Esophagus squamous epithelium (tissue), 4 donors: ENCODE data around the gene ELOF1.

Source experiments
- POLR2A ChIP-seq, 4 donors: fragments of 450-650 bp; IDR thresholded peaks; one replicate each; pipeline ENCODE4 v1.6.1; 2017; ENCODE audit warnings: antibody characterized with exemption in 4 of 4, mild to moderate bottlenecking in 4 of 4, moderate library complexity in 3 of 4
- TF ChIP-seq, protein P1 (sequence below), 6 experiments: fragments of 450-650 bp in 4 of 6; fragments of 200-600 bp in 2 of 6; sonication (generic) in 2 of 6; IDR thresholded peaks; one replicate each; pipeline ENCODE4 v1.5.1; 2016 to 2019; ENCODE audit warnings: antibody characterized with exemption in 6 of 6, mild to moderate bottlenecking in 4 of 6, moderate library complexity in 4 of 6

GRCh38 chr19:11598746-11599145 lies 39.7 kb upstream of the ELOF1 start:
- TF ChIP-seq, protein P1, sequence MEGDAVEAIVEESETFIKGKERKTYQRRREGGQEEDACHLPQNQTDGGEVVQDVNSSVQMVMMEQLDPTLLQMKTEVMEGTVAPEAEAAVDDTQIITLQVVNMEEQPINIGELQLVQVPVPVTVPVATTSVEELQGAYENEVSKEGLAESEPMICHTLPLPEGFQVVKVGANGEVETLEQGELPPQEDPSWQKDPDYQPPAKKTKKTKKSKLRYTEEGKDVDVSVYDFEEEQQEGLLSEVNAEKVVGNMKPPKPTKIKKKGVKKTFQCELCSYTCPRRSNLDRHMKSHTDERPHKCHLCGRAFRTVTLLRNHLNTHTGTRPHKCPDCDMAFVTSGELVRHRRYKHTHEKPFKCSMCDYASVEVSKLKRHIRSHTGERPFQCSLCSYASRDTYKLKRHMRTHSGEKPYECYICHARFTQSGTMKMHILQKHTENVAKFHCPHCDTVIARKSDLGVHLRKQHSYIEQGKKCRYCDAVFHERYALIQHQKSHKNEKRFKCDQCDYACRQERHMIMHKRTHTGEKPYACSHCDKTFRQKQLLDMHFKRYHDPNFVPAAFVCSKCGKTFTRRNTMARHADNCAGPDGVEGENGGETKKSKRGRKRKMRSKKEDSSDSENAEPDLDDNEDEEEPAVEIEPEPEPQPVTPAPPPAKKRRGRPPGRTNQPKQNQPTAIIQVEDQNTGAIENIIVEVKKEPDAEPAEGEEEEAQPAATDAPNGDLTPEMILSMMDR (IDR thresholded peaks at IDR 0.05), result no peak
- no peak for TF ChIP-seq POLR2A (IDR thresholded peaks at IDR 0.05)
